Stimulated activated CD4-positive, alpha-beta T cell treated with anti-CD3 and anti-CD28 coated beads, Interleukin-4, amount 100 ng/mL, for 24 hours (primary cell): ENCODE results near the gene HDGF.
"Not testable (repeated sequence)": the region's sequence is repeated elsewhere in the genome, so short reads cannot be mapped to it uniquely, and the experiment has no call there.

Experiments
- DNase-seq: peaks from one replicate; pipeline ENCODE4 v3.0.0-alpha.2; 2020

HDGF gene

GRCh38 chr1:156766298-156767100 lies 15.0 kb upstream of the HDGF start:
- no peak for DNase-seq

- no peak for DNase-seq
Measured at GRCh38 chr1:156765666-156766065, 14.2 kb upstream of the HDGF start.

GRCh38 chr1:156765136-156765535 lies 13.7 kb upstream of the HDGF start:
- DNase-seq = not testable (repeated sequence)

- DNase-seq = no peak
Measured at GRCh38 chr1:156760796-156761104, 9.3 kb upstream of the HDGF start.

- no peak for DNase-seq
Measured at GRCh38 chr1:156760092-156760795, 8.8 kb upstream of the HDGF start.

- not testable (repeated sequence) for DNase-seq
Measured at GRCh38 chr1:156757572-156758253, 6.2 kb upstream of the HDGF start.

- no peak for DNase-seq
Measured at GRCh38 chr1:156756355-156756754, 4.9 kb upstream of the HDGF start.

- no peak for DNase-seq
Measured at GRCh38 chr1:156755527-156755950, 4.1 kb upstream of the HDGF start.

GRCh38 chr1:156754219-156754618 lies 2.7 kb upstream of the HDGF start:
- DNase-seq = no peak

- DNase-seq = no peak
Measured at GRCh38 chr1:156752843-156753482, 1.5 kb upstream of the HDGF start.

GRCh38 chr1:156751757-156752481 lies 444 bp upstream of the HDGF start:
- peak; percentile 97 for DNase-seq

- DNase-seq = peak; percentile 45
Measured at GRCh38 chr1:156750711-156751450, 594 bp downstream of the HDGF start.

- peak; percentile 62 for DNase-seq
Measured at GRCh38 chr1:156750191-156750672, 1.2 kb downstream of the HDGF start.

- DNase-seq = no peak
Measured at GRCh38 chr1:156749419-156750118, 1.9 kb downstream of the HDGF start.

GRCh38 chr1:156748670-156749418 lies 2.6 kb downstream of the HDGF start:
- no peak for DNase-seq

GRCh38 chr1:156747742-156748669 lies 3.5 kb downstream of the HDGF start:
- DNase-seq = no peak

GRCh38 chr1:156746728-156747631 lies 4.5 kb downstream of the HDGF start:
- peak; percentile 62 for DNase-seq

GRCh38 chr1:156746406-156746727 lies 5.1 kb downstream of the HDGF start:
- DNase-seq = no peak
